ENCODE results near the gene NPHP1.
"Not testable (repeated sequence)": the region's sequence is repeated elsewhere in the genome, so short reads cannot be mapped to it uniquely, and the experiment has no call there.

Gene NPHP1

GRCh38 chr2:110198016-110198415 lies 6.8 kb downstream of the NPHP1 start:
- no peak for DNase-seq (ENCODE audit: low read depth in 1 of 2, low spot score in 1 of 2)

- DNase-seq (ENCODE audit: low read depth in 1 of 2, low spot score in 1 of 2), result no peak
Observed at GRCh38 chr2:110197452-110197851, 7.4 kb downstream of the NPHP1 start.

DNA sequence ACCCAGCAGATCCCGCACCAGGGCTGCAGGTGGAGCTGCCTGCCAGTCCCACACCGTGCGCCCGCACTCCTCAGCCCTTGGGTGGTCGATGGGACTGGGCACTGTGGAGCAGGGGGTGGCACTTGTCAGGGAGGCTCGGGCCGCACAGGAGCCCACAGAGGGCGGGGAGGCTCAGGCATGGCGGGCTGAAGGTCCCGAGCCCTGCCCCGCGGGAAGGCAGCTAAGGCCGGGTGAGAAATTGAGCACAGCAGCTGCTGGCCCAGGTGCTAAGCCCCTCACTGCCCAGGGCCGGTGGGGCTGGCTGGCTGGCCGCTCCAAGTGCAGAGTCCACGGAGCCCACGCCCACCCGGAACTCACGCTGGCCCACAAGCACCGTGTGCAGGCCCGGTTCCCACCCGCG lies 14.6 kb downstream of the NPHP1 start:
- DNase-seq (ENCODE audit: low read depth in 1 of 2, low spot score in 1 of 2), result not testable (repeated sequence)

- no peak for DNase-seq (ENCODE audit: low read depth in 1 of 2, low spot score in 1 of 2)
Observed at GRCh38 chr2:110182449-110182848, 22.4 kb downstream of the NPHP1 start.

GRCh38 chr2:110180036-110180435 lies 24.8 kb downstream of the NPHP1 start:
- no peak for DNase-seq (ENCODE audit: low read depth in 1 of 2, low spot score in 1 of 2)

DNA sequence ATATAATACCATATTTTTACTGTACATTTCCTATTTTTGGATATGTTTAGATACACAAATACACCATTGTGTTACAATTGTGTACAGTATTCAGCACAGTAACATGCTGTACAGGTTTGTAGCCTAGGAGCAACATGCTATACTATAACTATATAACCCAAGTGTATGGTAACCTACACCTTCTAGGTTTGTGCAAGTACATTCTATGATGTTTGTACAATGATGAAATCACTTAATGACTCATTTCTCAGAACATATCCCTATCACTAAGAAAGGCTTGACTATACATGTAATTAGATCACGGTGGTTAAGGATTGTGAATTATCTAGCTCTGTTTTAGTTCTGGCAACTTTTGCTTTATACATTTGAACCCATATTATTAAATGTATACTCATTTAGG lies 31.3 kb downstream of the NPHP1 start:
- no peak for DNase-seq (ENCODE audit: low read depth in 1 of 2, low spot score in 1 of 2)

GRCh38 chr2:110172506-110172905 lies 32.3 kb downstream of the NPHP1 start:
- no peak for DNase-seq (ENCODE audit: low read depth in 1 of 2, low spot score in 1 of 2)

- DNase-seq (ENCODE audit: low read depth in 1 of 2, low spot score in 1 of 2), result no peak
Observed at GRCh38 chr2:110170102-110170501, 34.7 kb downstream of the NPHP1 start.

- no peak for DNase-seq (ENCODE audit: low read depth in 1 of 2, low spot score in 1 of 2)
Observed at GRCh38 chr2:110167326-110168000, 37.4 kb downstream of the NPHP1 start.

GRCh38 chr2:110166266-110166665 lies 38.5 kb downstream of the NPHP1 start:
- DNase-seq (ENCODE audit: low read depth in 1 of 2, low spot score in 1 of 2), result no peak

DNA sequence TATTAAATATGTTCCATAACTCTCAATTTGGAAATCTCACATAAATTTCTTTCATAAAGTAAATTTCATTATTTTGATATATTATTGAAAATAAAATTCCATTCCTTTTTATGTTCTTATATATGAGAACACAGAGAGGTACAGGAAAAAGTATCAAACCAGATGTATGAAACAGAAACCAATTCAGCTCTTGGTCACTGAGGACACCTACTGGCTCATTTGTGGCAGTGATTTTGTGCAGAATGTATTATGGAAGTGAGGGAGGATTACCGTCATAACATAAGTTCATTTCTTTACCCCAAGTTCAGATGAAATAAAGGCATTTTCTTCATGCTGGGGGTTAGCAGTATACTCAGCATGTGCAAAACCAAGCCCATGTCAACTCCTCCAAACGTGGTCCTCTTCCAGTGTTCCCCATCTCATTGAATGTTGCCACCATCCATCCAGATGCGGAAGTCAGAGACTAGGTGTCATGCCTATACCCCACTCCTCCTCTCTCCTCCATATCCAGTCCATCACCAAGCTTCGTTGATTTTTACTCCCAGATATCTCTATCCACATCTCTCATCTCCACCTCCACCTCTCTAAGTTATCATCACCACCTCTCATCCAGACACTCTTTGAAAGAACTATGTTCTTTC lies 47.5 kb downstream of the NPHP1 start:
- no peak for DNase-seq (ENCODE audit: low read depth in 1 of 2, low spot score in 1 of 2)

DNA sequence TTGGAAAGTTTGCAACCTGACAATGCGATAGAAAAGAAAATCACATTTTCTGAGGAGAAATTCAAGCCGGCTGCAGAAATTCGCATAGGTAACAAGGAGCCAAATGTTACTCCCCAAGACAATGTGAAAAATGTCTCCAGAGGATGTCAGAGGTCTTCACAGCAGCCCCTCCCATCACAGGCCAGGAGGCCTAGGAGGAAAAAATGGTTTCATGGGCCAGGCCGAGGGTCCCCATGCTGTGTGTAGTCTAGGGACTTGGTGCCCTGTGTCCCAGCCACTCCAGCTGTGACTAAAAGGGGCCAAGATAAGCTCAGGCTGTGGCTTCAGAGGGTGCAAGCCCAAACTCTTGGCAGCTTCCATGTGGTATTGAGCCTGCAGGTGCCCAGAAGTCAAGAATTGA lies 50.0 kb downstream of the NPHP1 start:
- DNase-seq (ENCODE audit: low read depth in 1 of 2, low spot score in 1 of 2), result not testable (repeated sequence)

- DNase-seq (ENCODE audit: low read depth in 1 of 2, low spot score in 1 of 2), result not testable (repeated sequence)
Observed at GRCh38 chr2:110154188-110154587, 50.6 kb downstream of the NPHP1 start.

GRCh38 chr2:110153416-110153815 lies 51.4 kb downstream of the NPHP1 start:
- DNase-seq (ENCODE audit: low read depth in 1 of 2, low spot score in 1 of 2), result no peak

DNA sequence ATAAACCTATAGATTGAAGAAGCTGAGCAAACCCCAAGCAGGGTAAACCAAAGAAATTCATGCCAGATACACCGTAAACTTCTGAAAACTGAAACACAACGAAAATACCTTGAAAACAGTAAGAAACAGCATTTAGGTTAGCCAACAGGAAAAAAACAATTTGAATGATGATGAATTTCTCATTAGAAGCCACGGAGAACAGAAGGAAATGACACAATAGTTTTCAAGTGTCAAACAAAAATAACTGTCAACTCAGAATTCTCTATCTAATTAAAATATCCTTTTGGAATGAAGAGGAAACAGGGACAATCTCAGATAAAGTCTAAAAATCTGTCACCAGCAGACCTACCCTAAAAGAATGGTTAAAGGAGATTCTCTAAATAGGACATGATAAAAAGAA lies 51.9 kb downstream of the NPHP1 start:
- no peak for DNase-seq (ENCODE audit: low read depth in 1 of 2, low spot score in 1 of 2)

- DNase-seq (ENCODE audit: low read depth in 1 of 2, low spot score in 1 of 2), result peak in 1 of 2 donors; percentile 15
Observed at GRCh38 chr2:110149330-110150220, 55.2 kb downstream of the NPHP1 start.

DNA sequence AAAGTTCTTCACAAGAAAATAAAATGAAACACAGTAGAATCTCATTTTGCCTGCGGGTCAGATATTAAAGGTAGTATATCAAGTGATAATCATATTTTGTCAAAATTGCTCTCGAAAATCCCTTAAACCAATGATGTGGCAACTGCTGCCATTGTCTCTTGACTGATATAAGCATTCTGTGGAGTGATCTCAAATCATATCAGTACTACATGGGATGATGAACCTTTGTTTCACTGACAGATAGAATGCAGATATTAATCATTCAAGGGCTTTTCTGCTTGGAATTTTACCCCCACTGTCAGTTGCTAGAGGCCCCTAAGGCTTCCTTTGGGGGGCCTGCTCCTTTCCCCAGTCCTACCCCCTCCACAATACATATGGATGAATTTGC lies 57.9 kb downstream of the NPHP1 start:
- DNase-seq (ENCODE audit: low read depth in 1 of 2, low spot score in 1 of 2), result no peak

DNA sequence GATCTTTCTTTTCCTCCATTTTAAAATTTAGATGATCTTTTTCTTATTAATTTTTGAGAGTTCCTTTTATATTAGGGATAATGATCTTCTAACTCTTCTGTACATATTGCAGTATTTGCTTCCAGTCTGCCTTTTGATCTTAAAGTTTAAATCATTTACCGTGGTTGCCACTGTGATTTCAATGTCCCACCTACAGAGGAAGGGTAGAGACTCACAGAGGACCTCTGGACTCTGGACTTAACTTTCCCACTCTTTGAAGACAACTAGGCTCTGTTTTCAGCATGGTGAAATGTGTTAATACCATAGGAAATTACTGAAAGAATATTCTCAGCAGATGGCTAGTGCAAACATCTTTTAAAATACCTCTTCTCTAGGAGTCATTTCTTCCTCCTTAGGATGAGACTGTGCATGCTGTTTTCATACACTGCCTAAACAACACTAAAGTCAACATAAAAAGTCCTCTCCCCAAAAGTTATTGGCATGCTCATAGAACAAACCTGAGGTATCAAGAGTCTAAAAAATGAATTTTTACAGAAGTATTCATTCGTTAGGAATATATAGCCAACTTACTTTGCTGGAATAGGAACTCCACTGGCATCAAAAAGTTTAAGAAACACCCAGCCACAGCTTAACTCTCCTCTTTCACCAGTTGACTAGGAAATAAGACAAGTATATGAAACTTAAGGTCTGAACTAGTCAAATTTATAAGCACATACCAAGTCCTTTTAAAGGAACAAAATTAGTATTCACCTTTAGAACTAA lies 58.4 kb downstream of the NPHP1 start:
- DNase-seq (ENCODE audit: low read depth in 1 of 2, low spot score in 1 of 2), result no peak

- DNase-seq (ENCODE audit: low read depth in 1 of 2, low spot score in 1 of 2), result no peak
Observed at GRCh38 chr2:110143982-110144381, 60.8 kb downstream of the NPHP1 start.

DNA sequence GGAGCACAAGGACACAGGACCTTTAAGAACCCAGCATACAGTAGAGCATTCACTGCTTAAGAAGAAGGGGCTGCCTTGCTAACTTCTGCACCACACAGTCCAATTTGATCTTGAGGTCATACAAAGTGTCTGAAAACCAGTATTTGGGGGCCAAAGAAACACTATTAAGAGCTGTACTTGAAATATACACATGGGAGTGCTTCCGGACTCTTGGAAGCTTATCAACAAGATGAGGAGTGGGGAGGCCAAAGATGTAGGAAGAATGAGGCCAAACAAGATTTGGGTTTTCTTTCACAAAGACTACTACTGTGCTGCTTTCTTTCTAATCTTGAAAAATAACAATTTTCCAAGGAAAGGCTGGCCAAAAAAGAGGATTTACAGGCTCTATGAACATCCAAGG lies 64.4 kb downstream of the NPHP1 start:
- no peak for DNase-seq (ENCODE audit: low read depth in 1 of 2, low spot score in 1 of 2)

- DNase-seq (ENCODE audit: low read depth in 1 of 2, low spot score in 1 of 2), result no peak
Observed at GRCh38 chr2:110134025-110134424, 70.8 kb downstream of the NPHP1 start.
